A673 (cell line): ENCODE results near the gene C3. TPM values are rescaled to one million over a fixed set of nuclear protein-coding genes. Genes with fewer than 3 reads are reported as not detected.

Experiments
- BruUV-seq: library from RNA; stranded (reverse); fragments of 400-500 nt; replicated peaks from 2 replicates; lab custom pipeline; 2021; lab: Mats Ljungman, UMichigan
- CTCF ChIA-PET: fragments of 300-600 bp; sonication (Branson Sonifier 250); formaldehyde crosslinking; loops from one replicate; lab custom pipeline; 2022; ENCODE audit warnings: antibody characterized with exemption; lab: Charles Lee
- POLR2A ChIA-PET: fragments of 300-600 bp; sonication (Branson Sonifier 250); formaldehyde crosslinking; loops from one replicate; lab custom pipeline; 2022; ENCODE audit warnings: antibody characterized with exemption; ENCODE audit not compliant: low non-redundant PET; lab: Charles Lee
- DNase-seq: peaks from one replicate; pipeline ENCODE4 v3.0.0-alpha.2; 2015; ENCODE audit warnings: low spot score
- H3K27ac ChIP-seq: fragments of 200-600 bp; sonication (generic); 2 replicates; pipeline ENCODE4 v1.5.1; 2016; ENCODE audit warnings: mixed run types, low read depth, mild to moderate bottlenecking, mixed read lengths, antibody characterized with exemption, low read length; ENCODE audit not compliant: poor library complexity, severe bottlenecking
- H3K27me3 ChIP-seq: fragments of 200-600 bp; sonication (generic); replicated peaks from 2 replicates; pipeline ENCODE4 v1.6.1; 2017; ENCODE audit warnings: mixed run types, low read depth, mild to moderate bottlenecking, mixed read lengths, antibody characterized with exemption, low read length; ENCODE audit not compliant: insufficient read depth, poor library complexity
- H3K36me3 ChIP-seq: fragments of 200-600 bp; sonication (generic); 2 replicates; pipeline ENCODE4 v1.6.1; 2016; ENCODE audit warnings: mixed run types, mild to moderate bottlenecking, mixed read lengths, antibody characterized with exemption, low read length; ENCODE audit not compliant: insufficient read depth, poor library complexity, severe bottlenecking
- H3K4me1 ChIP-seq: fragments of 200-600 bp; sonication (generic); 2 replicates; pipeline ENCODE4 v1.6.1; 2017; ENCODE audit warnings: mixed run types, mild to moderate bottlenecking, mixed read lengths, antibody characterized with exemption, low read length; ENCODE audit not compliant: insufficient read depth, poor library complexity, severe bottlenecking
- H3K4me3 ChIP-seq: fragments of 200-600 bp; sonication (generic); 2 replicates; pipeline ENCODE4 v1.5.1; 2016; ENCODE audit warnings: low read depth, mixed run types, mild to moderate bottlenecking, mixed read lengths, low read length; ENCODE audit not compliant: poor library complexity, severe bottlenecking
- H3K9me3 ChIP-seq: fragments of 200-600 bp; sonication (generic); 2 replicates; pipeline ENCODE4 v1.6.1; 2016; ENCODE audit warnings: mixed run types, low read depth, mild to moderate bottlenecking, mixed read lengths, antibody characterized with exemption, low read length; ENCODE audit not compliant: poor library complexity, severe bottlenecking
- EZH2 ChIP-seq: fragments of 200-600 bp; sonication (generic); IDR thresholded peaks from 2 replicates; pipeline ENCODE4 v1.6.1; 2017; ENCODE audit warnings: borderline replicate concordance, low read depth, mild to moderate bottlenecking, mixed read lengths, antibody characterized with exemption, low read length; ENCODE audit not compliant: poor library complexity, severe bottlenecking
- intact Hi-C: fragments of 100-400 bp; cut with micrococcal nuclease; formaldehyde crosslinking; loops from one replicate; pipeline ENCODE4 v1.10.0; 2022; ENCODE audit not compliant: unreplicated experiment
- total RNA-seq: library from RNA; stranded (reverse); gene quantifications from 2 replicates; pipeline ENCODE4 v1.2.3, GENCODE V29; 2021
- TF ChIP-seq, protein P1 (sequence below): fragments of 300-800, 200-600 bp; sonication (generic); conservative IDR thresholded peaks from 2 replicates; pipeline ENCODE4 v1.5.1; 2017; ENCODE audit warnings: low read depth, mild to moderate bottlenecking, antibody characterized with exemption, low read length, moderate library complexity, mixed read lengths

C3 gene
- total RNA-seq, 1 experiment from 2014 or later: 1.8 TPM

DNA sequence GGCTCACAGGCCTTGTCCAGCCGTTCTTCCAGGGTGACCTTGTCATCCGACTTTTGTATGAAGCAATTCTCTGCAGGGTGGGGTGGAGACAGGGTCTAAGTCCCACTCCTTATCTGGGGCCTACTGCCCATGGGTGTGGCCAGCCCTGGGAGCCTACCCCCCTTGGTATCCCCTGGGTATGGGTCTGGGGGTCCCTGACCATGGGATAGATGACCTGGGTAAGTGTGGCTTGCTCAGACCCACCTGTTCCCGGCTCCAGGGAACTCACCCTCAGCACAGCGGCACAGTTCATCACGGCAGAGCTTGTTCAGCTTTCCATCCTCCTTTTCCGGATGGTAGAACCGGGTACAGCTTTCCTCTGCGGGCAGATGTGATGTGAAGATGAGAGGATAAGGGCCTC is 41.3 kb downstream of the C3 start:
- DNase-seq: no peak
- H3K4me3 ChIP-seq: no peak overlapping the region
- H3K27ac ChIP-seq: no peak overlapping the region
- CTCF ChIA-PET: no interaction called here
- no peaks in the 10 kb centered on the region for H3K27me3 ChIP-seq
- no peak for TF ChIP-seq EZH2
- TF ChIP-seq, protein P1, sequence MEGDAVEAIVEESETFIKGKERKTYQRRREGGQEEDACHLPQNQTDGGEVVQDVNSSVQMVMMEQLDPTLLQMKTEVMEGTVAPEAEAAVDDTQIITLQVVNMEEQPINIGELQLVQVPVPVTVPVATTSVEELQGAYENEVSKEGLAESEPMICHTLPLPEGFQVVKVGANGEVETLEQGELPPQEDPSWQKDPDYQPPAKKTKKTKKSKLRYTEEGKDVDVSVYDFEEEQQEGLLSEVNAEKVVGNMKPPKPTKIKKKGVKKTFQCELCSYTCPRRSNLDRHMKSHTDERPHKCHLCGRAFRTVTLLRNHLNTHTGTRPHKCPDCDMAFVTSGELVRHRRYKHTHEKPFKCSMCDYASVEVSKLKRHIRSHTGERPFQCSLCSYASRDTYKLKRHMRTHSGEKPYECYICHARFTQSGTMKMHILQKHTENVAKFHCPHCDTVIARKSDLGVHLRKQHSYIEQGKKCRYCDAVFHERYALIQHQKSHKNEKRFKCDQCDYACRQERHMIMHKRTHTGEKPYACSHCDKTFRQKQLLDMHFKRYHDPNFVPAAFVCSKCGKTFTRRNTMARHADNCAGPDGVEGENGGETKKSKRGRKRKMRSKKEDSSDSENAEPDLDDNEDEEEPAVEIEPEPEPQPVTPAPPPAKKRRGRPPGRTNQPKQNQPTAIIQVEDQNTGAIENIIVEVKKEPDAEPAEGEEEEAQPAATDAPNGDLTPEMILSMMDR: no peak
- H3K9me3 ChIP-seq: no peaks in the 10 kb centered on the region
- H3K36me3 ChIP-seq: no peaks in the 10 kb centered on the region
- POLR2A ChIA-PET: no interaction called here
- intact Hi-C loops: no loop called here
- H3K4me1 ChIP-seq: peaks cover 11% of the 10 kb centered on the region
- no TSS peak for BruUV-seq

DNA sequence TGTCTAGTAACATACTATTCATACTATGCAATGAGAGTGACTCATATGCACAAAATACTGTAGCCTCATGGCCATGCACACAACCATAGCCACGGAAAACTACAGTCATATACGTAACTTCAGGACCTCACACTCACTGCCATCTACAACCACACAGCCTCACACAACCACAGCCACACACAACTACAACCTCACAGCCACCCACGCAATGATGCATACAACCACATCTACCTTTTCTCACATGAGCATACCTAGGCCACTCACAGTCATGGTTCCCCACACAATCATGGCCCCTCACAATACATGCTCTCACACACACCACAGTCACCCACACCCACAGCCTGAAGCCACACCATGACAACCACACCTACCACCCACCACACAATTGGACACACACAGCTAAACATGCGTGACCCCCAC is 41.8 kb downstream of the C3 start:
- POLR2A ChIA-PET: no interaction called here
- H3K4me3 ChIP-seq: no peak overlapping the region
- peaks cover 11% of the 10 kb centered on the region for H3K4me1 ChIP-seq
- no peak for DNase-seq
- H3K36me3 ChIP-seq: no peaks in the 10 kb centered on the region
- H3K27me3 ChIP-seq: no peaks in the 10 kb centered on the region
- H3K9me3 ChIP-seq: no peaks in the 10 kb centered on the region
- intact Hi-C loops: no loop called here
- H3K27ac ChIP-seq: no peak overlapping the region
- TF ChIP-seq, protein P1: no peak
- TF ChIP-seq EZH2: no peak
- CTCF ChIA-PET: no interaction called here
- BruUV-seq: no TSS peak

GRCh38 chr19:6677883-6678689 is 42.4 kb downstream of the C3 start:
- H3K27ac ChIP-seq: no peak overlapping the region
- no peak overlapping the region for H3K4me3 ChIP-seq
- TF ChIP-seq, protein P1: no peak
- TF ChIP-seq EZH2: no peak
- intact Hi-C loops: no loop called here
- no peak for DNase-seq
- ChIA-PET CTCF (no interaction called here), POLR2A (no interaction called here)
- BruUV-seq: no TSS peak
- peaks cover 11% of the 10 kb centered on the region for H3K4me1 ChIP-seq
- no peaks in the 10 kb centered on the region for H3K36me3 ChIP-seq
- no peaks in the 10 kb centered on the region for H3K9me3 ChIP-seq
- no peaks in the 10 kb centered on the region for H3K27me3 ChIP-seq
